Measurements from ENCODE around the gene SAMD4A. TPM values are rescaled to one million over a fixed set of nuclear protein-coding genes. Genes with fewer than 3 reads are reported as not detected.

SAMD4A gene
- total RNA-seq, 6 experiments from 2014 or later: 33.8 to 53.7 (median 41.0) TPM

DNA sequence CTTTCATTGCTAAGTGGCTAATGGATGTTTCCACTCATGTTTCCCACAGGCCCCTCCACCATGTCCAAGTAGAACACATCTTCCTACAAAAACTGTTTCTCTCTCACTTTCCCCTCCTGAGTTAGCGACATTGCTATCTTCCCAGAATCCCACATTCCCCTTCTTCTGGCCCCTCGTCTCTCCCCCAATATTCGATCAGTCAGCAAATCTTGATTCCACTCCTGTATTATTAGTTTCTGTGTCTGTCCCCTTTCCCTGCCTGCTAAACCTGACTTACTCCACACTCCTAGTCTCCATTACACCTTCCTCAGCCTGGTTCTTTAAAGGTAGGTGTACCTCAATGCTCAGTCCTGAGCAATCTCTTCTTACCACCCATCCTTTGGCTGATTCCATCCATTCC is 19.3 kb upstream of the SAMD4A start:
- DNase-seq: no peak
- Mint-ChIP-seq H3K36me3 (ENCODE audit: low read depth) (no peaks in the 10 kb centered on the region), H3K27ac (no peak overlapping the region), H3K27me3 (ENCODE audit: insufficient read depth) (peaks cover 1% of the 10 kb centered on the region; the same call in 1 of the 2 replicates), H3K4me1 (ENCODE audit: low read depth) (peaks cover 8% of the 10 kb centered on the region), H3K4me3 (no peak overlapping the region), H3K9me3 (no peaks in the 10 kb centered on the region)
- TF ChIP-seq, protein P1, sequence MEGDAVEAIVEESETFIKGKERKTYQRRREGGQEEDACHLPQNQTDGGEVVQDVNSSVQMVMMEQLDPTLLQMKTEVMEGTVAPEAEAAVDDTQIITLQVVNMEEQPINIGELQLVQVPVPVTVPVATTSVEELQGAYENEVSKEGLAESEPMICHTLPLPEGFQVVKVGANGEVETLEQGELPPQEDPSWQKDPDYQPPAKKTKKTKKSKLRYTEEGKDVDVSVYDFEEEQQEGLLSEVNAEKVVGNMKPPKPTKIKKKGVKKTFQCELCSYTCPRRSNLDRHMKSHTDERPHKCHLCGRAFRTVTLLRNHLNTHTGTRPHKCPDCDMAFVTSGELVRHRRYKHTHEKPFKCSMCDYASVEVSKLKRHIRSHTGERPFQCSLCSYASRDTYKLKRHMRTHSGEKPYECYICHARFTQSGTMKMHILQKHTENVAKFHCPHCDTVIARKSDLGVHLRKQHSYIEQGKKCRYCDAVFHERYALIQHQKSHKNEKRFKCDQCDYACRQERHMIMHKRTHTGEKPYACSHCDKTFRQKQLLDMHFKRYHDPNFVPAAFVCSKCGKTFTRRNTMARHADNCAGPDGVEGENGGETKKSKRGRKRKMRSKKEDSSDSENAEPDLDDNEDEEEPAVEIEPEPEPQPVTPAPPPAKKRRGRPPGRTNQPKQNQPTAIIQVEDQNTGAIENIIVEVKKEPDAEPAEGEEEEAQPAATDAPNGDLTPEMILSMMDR (IDR thresholded peaks at IDR 0.05): no peak

DNA sequence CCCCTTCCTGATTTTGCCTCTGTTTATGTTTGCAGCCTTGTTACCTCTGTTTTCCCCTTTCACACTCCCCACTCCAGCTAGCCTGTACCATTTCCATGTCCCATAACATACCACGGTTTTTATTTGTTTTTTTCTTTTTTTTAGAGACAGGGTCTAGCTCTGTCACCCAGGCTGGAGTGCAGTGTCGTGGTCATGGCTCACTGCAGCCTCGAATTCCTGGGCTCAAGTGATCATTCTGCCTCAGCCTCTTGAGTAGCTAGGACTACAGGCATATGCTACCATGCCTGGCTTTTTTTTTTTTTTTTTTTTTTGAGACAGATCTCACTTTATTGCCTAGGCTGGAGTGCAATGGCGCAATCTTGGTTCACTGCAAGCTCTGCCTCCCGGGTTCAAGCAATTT is 18.4 kb upstream of the SAMD4A start:
- no peak for DNase-seq
- peaks cover 3% of the 10 kb centered on the region; the same call in 1 of the 2 replicates for H3K27me3 Mint-ChIP-seq (ENCODE audit: insufficient read depth)
- H3K27ac Mint-ChIP-seq: no peak overlapping the region
- peaks cover 8% of the 10 kb centered on the region for H3K4me1 Mint-ChIP-seq (ENCODE audit: low read depth)
- H3K4me3 Mint-ChIP-seq: no peak overlapping the region
- TF ChIP-seq, protein P1 (IDR thresholded peaks at IDR 0.05): no peak
- no peaks in the 10 kb centered on the region for H3K36me3 Mint-ChIP-seq (ENCODE audit: low read depth)
- H3K9me3 Mint-ChIP-seq: no peaks in the 10 kb centered on the region

DNA sequence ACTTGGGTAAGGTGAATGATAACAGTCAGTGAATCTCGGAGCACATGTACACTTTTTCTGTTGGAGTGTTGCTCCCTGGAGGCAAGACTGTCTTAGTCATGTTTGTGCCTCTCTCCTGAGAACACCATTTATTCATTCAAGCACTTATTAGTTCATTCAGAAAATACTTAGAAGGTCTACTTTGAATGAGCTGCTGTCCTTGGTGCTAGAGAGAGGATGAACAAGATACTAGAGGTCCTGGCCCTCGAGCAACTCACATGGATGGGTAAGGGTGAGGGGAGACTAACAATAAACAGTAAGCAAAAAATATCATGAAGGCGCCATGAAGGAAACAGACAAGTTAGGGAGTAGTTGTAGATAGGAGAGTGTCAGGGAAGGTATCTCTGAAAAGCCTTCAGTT is 17.1 kb upstream of the SAMD4A start:
- Mint-ChIP-seq H3K9me3 (no peaks in the 10 kb centered on the region), H3K36me3 (ENCODE audit: low read depth) (no peaks in the 10 kb centered on the region), H3K27me3 (ENCODE audit: insufficient read depth) (peaks cover 3% of the 10 kb centered on the region; the same call in 1 of the 2 replicates), H3K4me1 (ENCODE audit: low read depth) (peaks cover 8% of the 10 kb centered on the region), H3K27ac (no peak overlapping the region), H3K4me3 (no peak overlapping the region)
- DNase-seq: no peak
- TF ChIP-seq, protein P1 (IDR thresholded peaks at IDR 0.05): no peak

DNA sequence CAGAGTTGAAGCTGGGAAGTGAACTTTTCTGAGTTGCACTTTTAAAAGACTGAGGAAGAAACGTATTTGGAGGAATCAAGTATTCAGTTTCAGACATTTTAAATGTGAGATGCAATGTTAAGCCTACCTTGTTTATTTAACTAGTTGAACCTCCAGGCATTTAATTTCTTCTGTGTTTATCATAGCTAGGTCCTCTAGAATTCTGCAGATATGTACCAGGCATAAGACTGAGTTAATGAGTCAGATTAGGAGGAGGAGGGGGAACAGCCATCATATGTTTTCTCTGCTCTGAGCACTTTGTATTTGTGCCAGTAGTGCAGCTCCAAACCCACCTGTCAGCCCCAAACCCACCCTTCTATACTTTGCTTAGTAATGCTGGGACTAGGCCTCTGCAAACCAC is 16.4 kb upstream of the SAMD4A start:
- H3K4me1 Mint-ChIP-seq (ENCODE audit: low read depth): peaks cover 8% of the 10 kb centered on the region
- H3K36me3 Mint-ChIP-seq (ENCODE audit: low read depth): no peaks in the 10 kb centered on the region
- H3K9me3 Mint-ChIP-seq: no peaks in the 10 kb centered on the region
- no peak overlapping the region for H3K27ac Mint-ChIP-seq
- TF ChIP-seq, protein P1 (IDR thresholded peaks at IDR 0.05): no peak
- DNase-seq: no peak
- H3K27me3 Mint-ChIP-seq (ENCODE audit: insufficient read depth): peaks cover 3% of the 10 kb centered on the region; the same call in 1 of the 2 replicates
- no peak overlapping the region for H3K4me3 Mint-ChIP-seq

DNA sequence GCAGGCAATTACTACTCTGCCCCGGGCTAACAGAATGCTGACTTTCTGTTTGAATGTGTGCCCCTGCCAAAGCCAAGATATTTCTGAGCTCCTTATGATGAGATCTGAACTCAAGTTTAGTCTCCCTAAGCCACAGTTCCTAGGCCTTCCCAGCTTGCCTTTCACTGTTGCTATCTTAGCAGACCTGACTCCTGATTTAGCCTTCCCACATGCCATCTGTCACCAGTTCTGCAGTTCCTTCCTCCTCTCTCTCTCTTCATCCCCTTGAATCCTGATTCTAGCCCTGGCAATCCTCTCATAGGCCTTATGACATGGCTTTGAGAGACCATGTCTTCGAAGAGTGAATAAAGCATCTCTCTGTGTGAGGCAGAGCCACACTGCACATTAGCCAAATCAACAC is 12.5 kb upstream of the SAMD4A start:
- no peak for DNase-seq
- Mint-ChIP-seq H3K27ac (no peak overlapping the region), H3K36me3 (ENCODE audit: low read depth) (no peaks in the 10 kb centered on the region), H3K4me3 (no peak overlapping the region), H3K27me3 (ENCODE audit: insufficient read depth) (peaks cover 10% of the 10 kb centered on the region), H3K4me1 (ENCODE audit: low read depth) (peaks cover 8% of the 10 kb centered on the region), H3K9me3 (no peaks in the 10 kb centered on the region)
- TF ChIP-seq, protein P1 (IDR thresholded peaks at IDR 0.05): no peak

DNA sequence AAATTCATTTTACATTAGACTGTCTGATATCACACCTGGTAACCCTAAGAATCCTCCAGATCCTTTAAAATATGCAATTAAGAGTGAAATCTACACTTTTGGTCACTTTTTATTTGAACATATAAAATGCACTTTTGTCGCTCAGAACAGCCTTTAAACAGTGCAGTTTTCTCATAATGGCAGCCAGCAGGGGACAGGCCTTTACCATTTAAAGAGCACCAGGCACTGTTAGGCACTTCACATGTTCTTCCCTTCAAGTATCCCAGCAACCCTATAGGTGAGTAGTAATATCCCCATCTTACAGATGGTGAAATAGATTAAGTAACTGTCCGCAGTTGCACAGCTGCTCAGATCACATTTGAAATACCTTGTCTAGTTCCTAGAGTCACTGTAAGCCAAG is 11.3 kb upstream of the SAMD4A start:
- Mint-ChIP-seq H3K4me3 (no peak overlapping the region), H3K4me1 (ENCODE audit: low read depth) (no peaks in the 10 kb centered on the region), H3K27me3 (ENCODE audit: insufficient read depth) (peaks cover 9% of the 10 kb centered on the region), H3K27ac (no peak overlapping the region), H3K9me3 (no peaks in the 10 kb centered on the region), H3K36me3 (ENCODE audit: low read depth) (no peaks in the 10 kb centered on the region)
- TF ChIP-seq, protein P1 (IDR thresholded peaks at IDR 0.05): no peak
- no peak for DNase-seq
